H9 (cell line): ENCODE measurements around the gene RNF145. TPM values are rescaled to one million over a fixed set of nuclear protein-coding genes. Genes with fewer than 3 reads are reported as not detected.
A peak's percentile ranks its signal among the peaks of the same experiment; 100 is the strongest.

ENCODE experiments used
- DNase-seq: peaks from one replicate; pipeline ENCODE4 v3.0.0-alpha.2; 2017
- H2AFZ ChIP-seq: one replicate; pipeline ENCODE4 v1.6.1; 2013; ENCODE audit warnings: mild to moderate bottlenecking, low read length, control low read depth, moderate library complexity
- H2AK5ac ChIP-seq: 2 replicates; pipeline ENCODE4 v1.6.1; 2013; ENCODE audit warnings: low read length, control low read depth, mixed read lengths; ENCODE audit not compliant: insufficient read length
- H2BK120ac ChIP-seq: one replicate; pipeline ENCODE4 v1.6.1; 2013; ENCODE audit warnings: low read depth, mild to moderate bottlenecking, low read length, control low read depth, inconsistent platforms; ENCODE audit not compliant: poor library complexity, severe bottlenecking
- H2BK12ac ChIP-seq: 2 replicates; pipeline ENCODE4 v1.6.1; 2013; ENCODE audit warnings: low read length, control low read depth, mixed read lengths, low read depth; ENCODE audit not compliant: insufficient read length
- H2BK15ac ChIP-seq: 2 replicates; pipeline ENCODE4 v1.6.1; 2013; ENCODE audit warnings: low read depth, low read length, control low read depth
- H2BK20ac ChIP-seq: one replicate; pipeline ENCODE4 v1.6.1; 2013; ENCODE audit warnings: low read depth, mild to moderate bottlenecking, low read length, control low read depth, inconsistent platforms; ENCODE audit not compliant: poor library complexity, severe bottlenecking
- H2BK5ac ChIP-seq: 2 replicates; pipeline ENCODE4 v1.6.1; 2013; ENCODE audit warnings: low read length, control low read depth, mixed read lengths; ENCODE audit not compliant: insufficient read length
- H3K14ac ChIP-seq: 2 replicates; pipeline ENCODE4 v1.6.1; 2013; ENCODE audit warnings: low read length, control low read depth; ENCODE audit not compliant: insufficient read depth
- H3K18ac ChIP-seq: 2 replicates; pipeline ENCODE4 v1.6.1; 2013; ENCODE audit warnings: low read depth, mild to moderate bottlenecking, mixed read lengths, low read length, control low read depth; ENCODE audit not compliant: insufficient read length
- H3K23ac ChIP-seq: 2 replicates; pipeline ENCODE4 v1.6.1; 2013; ENCODE audit warnings: low read length, control low read depth, mixed read lengths, low read depth; ENCODE audit not compliant: insufficient read length
- H3K23me2 ChIP-seq: 2 replicates; pipeline ENCODE4 v1.6.1; 2013; ENCODE audit warnings: low read depth, mild to moderate bottlenecking, mixed read lengths, low read length, control low read depth; ENCODE audit not compliant: insufficient read length, poor library complexity, severe bottlenecking
- H3K27ac ChIP-seq: 2 replicates; pipeline ENCODE4 v1.5.1; 2013; ENCODE audit warnings: low read length, control low read depth, mixed read lengths, low read depth; ENCODE audit not compliant: insufficient read length
- H3K27me3 ChIP-seq: 2 replicates; pipeline ENCODE4 v1.6.1; 2013; ENCODE audit warnings: low read length, control low read depth, inconsistent platforms; ENCODE audit not compliant: insufficient read depth
- H3K4ac ChIP-seq: 2 replicates; pipeline ENCODE4 v1.6.1; 2013; ENCODE audit warnings: low read depth, mild to moderate bottlenecking, control low read depth, inconsistent platforms, low read length, moderate library complexity
- H3K4me1 ChIP-seq: 2 replicates; pipeline ENCODE4 v1.6.1; 2013; ENCODE audit warnings: low read length, control low read depth, inconsistent platforms; ENCODE audit not compliant: insufficient read depth
- H3K4me2 ChIP-seq: 2 replicates; pipeline ENCODE4 v1.6.1; 2013; ENCODE audit warnings: low read length, control low read depth, mixed read lengths; ENCODE audit not compliant: insufficient read length, insufficient read depth
- H3K56ac ChIP-seq: 2 replicates; pipeline ENCODE4 v1.6.1; 2013; ENCODE audit warnings: low read depth, mild to moderate bottlenecking, mixed read lengths, low read length, control low read depth; ENCODE audit not compliant: insufficient read length
- H3K79me1 ChIP-seq: 2 replicates; pipeline ENCODE4 v1.6.1; 2013; ENCODE audit warnings: low read depth, mild to moderate bottlenecking, moderate library complexity, low read length, control low read depth, inconsistent platforms; ENCODE audit not compliant: insufficient read depth, poor library complexity, severe bottlenecking
- H3K79me2 ChIP-seq: 2 replicates; pipeline ENCODE4 v1.6.1; 2013; ENCODE audit warnings: low read length, control low read depth, inconsistent platforms; ENCODE audit not compliant: insufficient read depth
- H3K9ac ChIP-seq: 2 replicates; pipeline ENCODE4 v1.6.1; 2013; ENCODE audit warnings: low read length, control low read depth, mixed read lengths; ENCODE audit not compliant: insufficient read length; ENCODE audit errors: extremely low read depth
- H3K9me3 ChIP-seq: one replicate; pipeline ENCODE4 v1.6.1; 2013; ENCODE audit warnings: low read depth, low read length, inconsistent platforms; ENCODE audit not compliant: control insufficient read depth
- H3T11ph ChIP-seq: one replicate; pipeline ENCODE4 v1.6.1; 2013; ENCODE audit warnings: mild to moderate bottlenecking, low read length, control low read depth, inconsistent platforms
- H4K20me1 ChIP-seq: one replicate; pipeline ENCODE4 v1.6.1; 2013; ENCODE audit not compliant: control insufficient read depth, insufficient read length, insufficient read depth
- H4K5ac ChIP-seq: 2 replicates; pipeline ENCODE4 v1.6.1; 2013; ENCODE audit warnings: low read depth, mild to moderate bottlenecking, mixed read lengths, low read length, control low read depth; ENCODE audit not compliant: insufficient read length
- H4K8ac ChIP-seq: replicated peaks from 2 replicates; pipeline ENCODE4 v1.6.1; 2013; ENCODE audit warnings: low read length, control low read depth, mixed read lengths, low read depth; ENCODE audit not compliant: insufficient read length
- H4K91ac ChIP-seq: 2 replicates; pipeline ENCODE4 v1.6.1; 2013; ENCODE audit warnings: low read depth, mild to moderate bottlenecking, moderate library complexity, mixed read lengths, low read length, control low read depth; ENCODE audit not compliant: insufficient read length
- H3K27ac Mint-ChIP-seq, 3 experiments: 2 replicates in 2 of 3; 3 replicates in 1 of 3; pipeline ENCODE4 v1.8.0; 2020 to 2021; ENCODE audit warnings: mixed read lengths in 3 of 3, mild to moderate bottlenecking in 1 of 3, moderate library complexity in 1 of 3
- H3K27me3 Mint-ChIP-seq: 2 replicates; pipeline ENCODE4 v1.8.0; 2021; ENCODE audit warnings: low read depth, mild to moderate bottlenecking, moderate library complexity, mixed read lengths
- H3K36me3 Mint-ChIP-seq, 3 experiments: 2 replicates in 2 of 3; 3 replicates in 1 of 3; pipeline ENCODE4 v1.8.0; 2020 to 2021; ENCODE audit warnings: low read depth in 3 of 3, mixed read lengths in 3 of 3; ENCODE audit not compliant: insufficient read depth in 1 of 3
- H3K4me1 Mint-ChIP-seq, 2 experiments: 2 replicates each; pipeline ENCODE4 v1.8.0; 2020; ENCODE audit warnings: mixed read lengths in 2 of 2
- H3K4me3 Mint-ChIP-seq, 2 experiments: 2 replicates in 1 of 2; 3 replicates in 1 of 2; pipeline ENCODE4 v1.8.0; 2020 to 2021; ENCODE audit warnings: mild to moderate bottlenecking in 2 of 2, mixed read lengths in 2 of 2, moderate library complexity in 1 of 2
- H3K9me3 Mint-ChIP-seq, 2 experiments: 2 replicates in 1 of 2; 3 replicates in 1 of 2; pipeline ENCODE4 v1.8.0; 2020; ENCODE audit warnings: mild to moderate bottlenecking in 2 of 2, mixed read lengths in 2 of 2, moderate library complexity in 1 of 2
- CTCF ChIP-seq: fragments of 200-600 bp; sonication (generic); conservative IDR thresholded peaks from 3 replicates; pipeline ENCODE4 v1.8.0; 2021; ENCODE audit warnings: antibody characterized with exemption, mild to moderate bottlenecking
- WGBS: extraction: QIAGEN DNeasy Blood & Tissue Kit; methylation state at CpG from one replicate; pipeline ENCODE4 v1.1.7; 2013; ENCODE audit warnings: missing lambda C conversion rate, low lambda C conversion rate, mixed read lengths; ENCODE audit not compliant: insufficient read length; ENCODE audit errors: extremely low coverage; 5-methylcytosine and 5-hydroxymethylcytosine counted together
- total RNA-seq: library from RNA; stranded (reverse); gene quantifications from 2 replicates; pipeline ENCODE4 v1.2.1, GENCODE V29; 2021

RNF145 gene
- total RNA-seq, 1 experiment from 2014 or later = 59.1 TPM

DNA sequence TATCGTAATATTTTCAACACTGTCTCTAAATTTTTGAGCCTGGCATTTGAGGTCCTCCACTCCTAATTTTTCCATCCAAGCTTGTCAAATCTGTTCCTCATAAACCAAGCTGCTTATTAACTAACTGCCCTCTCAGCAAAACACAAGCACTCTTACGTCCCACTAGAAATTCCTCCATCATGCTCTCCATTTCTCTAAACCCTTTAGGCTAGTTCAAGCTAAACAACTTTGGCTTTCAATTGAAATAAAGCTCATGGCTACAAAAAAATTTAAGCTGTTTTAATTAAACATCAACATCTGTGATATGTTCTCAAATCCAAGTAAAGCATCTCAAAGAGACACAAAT is 45.7 kb downstream of the RNF145 start:
- no peak overlapping the region for H2BK120ac ChIP-seq
- H2BK15ac ChIP-seq = no peak overlapping the region
- no peak overlapping the region for H3K56ac ChIP-seq
- TF ChIP-seq CTCF = no peak
- H2BK5ac ChIP-seq = no peak overlapping the region
- no peak overlapping the region for H3K4me2 ChIP-seq
- H4K20me1 ChIP-seq = no peaks in the 10 kb centered on the region
- H4K5ac ChIP-seq = no peak overlapping the region
- no peak overlapping the region for H2BK20ac ChIP-seq
- H3K23ac ChIP-seq = no peak overlapping the region
- no peak overlapping the region for H2AFZ ChIP-seq
- H3K36me3 Mint-ChIP-seq = peaks cover 6 to 30% (median 18%) of the 10 kb centered on the region in 3 experiments; a peak in 5 of 7 replicates
- DNase-seq = no peak
- H3K4me1 Mint-ChIP-seq = peaks cover 13 to 17% of the 10 kb centered on the region in 2 experiments
- H2BK12ac ChIP-seq = no peak overlapping the region
- H3K27ac ChIP-seq = no peak overlapping the region
- H4K91ac ChIP-seq = no peak overlapping the region
- H3K18ac ChIP-seq = no peak overlapping the region
- H3K14ac ChIP-seq = no peak overlapping the region
- no peak overlapping the region for H3T11ph ChIP-seq
- H3K4me1 ChIP-seq = no peaks in the 10 kb centered on the region
- no peaks in the 10 kb centered on the region for H3K79me2 ChIP-seq
- no peaks in the 10 kb centered on the region for H3K27me3 Mint-ChIP-seq
- H3K79me1 ChIP-seq = no peaks in the 10 kb centered on the region
- H3K27me3 ChIP-seq = no peaks in the 10 kb centered on the region
- H3K9ac ChIP-seq = no peak overlapping the region
- H3K4me3 Mint-ChIP-seq = no peak overlapping the region
- H2AK5ac ChIP-seq = no peak overlapping the region
- H3K23me2 ChIP-seq = no peaks in the 10 kb centered on the region
- no peaks in the 10 kb centered on the region for H3K9me3 ChIP-seq
- no peak overlapping the region for H3K4ac ChIP-seq
- no peak overlapping the region for H4K8ac ChIP-seq
- WGBS = no CpG with 5 or more reads among the region's 2 CpGs
- H3K27ac Mint-ChIP-seq = peak overlapping the region in 1 of 3 experiments; percentile 8; a peak in 3 of 7 replicates
- H3K9me3 Mint-ChIP-seq = no peaks in the 10 kb centered on the region
